ENCODE results near the gene GPA33. TPM values are rescaled to one million over a fixed set of nuclear protein-coding genes. Genes with fewer than 3 reads are reported as not detected.

The GPA33 gene
- total RNA-seq, 4 donors from 2014 or later, result not detected

GRCh38 chr1:167118188-167118587 is 28.0 kb upstream of the GPA33 start:
- WGBS, 2 donors, result 80 to 85% methylated on average over 5 of the region's 5 CpGs
- no peaks in the 10 kb centered on the region for H3K9me3 ChIP-seq
- intact Hi-C loops (cut with DNase I), result no loop called here
- TF ChIP-seq POLR2A (IDR thresholded peaks at IDR 0.05) (no peak), CTCF (IDR thresholded peaks at IDR 0.05) (no peak)
- no peak for DNase-seq
- H3K4me3 ChIP-seq (replicated peaks in 1 of 3), result no peak overlapping the region
- no peaks in the 10 kb centered on the region for H3K27me3 ChIP-seq
- no peak overlapping the region for H3K27ac ChIP-seq
- H3K4me1 ChIP-seq, result peaks cover 0 to 9% of the 10 kb centered on the region in 2 donors
- no peaks in the 10 kb centered on the region for H3K36me3 ChIP-seq

GRCh38 chr1:167117225-167117624 is 27.0 kb upstream of the GPA33 start:
- H3K4me3 ChIP-seq (replicated peaks in 1 of 3), result no peak overlapping the region
- H3K27me3 ChIP-seq, result no peaks in the 10 kb centered on the region
- 94 to 100% methylated on average over 7 to 9 of the region's 9 CpGs for WGBS, 2 donors
- H3K9me3 ChIP-seq, result no peaks in the 10 kb centered on the region
- no peak for TF ChIP-seq POLR2A (IDR thresholded peaks at IDR 0.05)
- no peak for TF ChIP-seq CTCF (IDR thresholded peaks at IDR 0.05)
- intact Hi-C loops (cut with DNase I), result no loop called here
- no peak for DNase-seq
- H3K27ac ChIP-seq, result no peak overlapping the region
- no peaks in the 10 kb centered on the region for H3K36me3 ChIP-seq
- peaks cover 0 to 9% of the 10 kb centered on the region in 2 donors for H3K4me1 ChIP-seq

GRCh38 chr1:167116174-167116573 is 26.0 kb upstream of the GPA33 start:
- TF ChIP-seq CTCF (IDR thresholded peaks at IDR 0.05) (no peak), POLR2A (IDR thresholded peaks at IDR 0.05) (no peak)
- intact Hi-C loops (cut with DNase I), result no loop called here
- Histone ChIP-seq H3K27ac (no peak overlapping the region), H3K4me1 (peaks cover 0 to 3% of the 10 kb centered on the region in 2 donors), H3K4me3 (replicated peaks in 1 of 3) (no peak overlapping the region), H3K27me3 (no peaks in the 10 kb centered on the region), H3K9me3 (no peaks in the 10 kb centered on the region), H3K36me3 (no peaks in the 10 kb centered on the region)
- DNase-seq, result no peak
- WGBS, 2 donors, result 54 to 58% methylated on average over 1 of the region's 1 CpG

GRCh38 chr1:167115655-167116054 is 25.5 kb upstream of the GPA33 start:
- TF ChIP-seq CTCF (IDR thresholded peaks at IDR 0.05) (no peak), POLR2A (IDR thresholded peaks at IDR 0.05) (no peak)
- H3K27me3 ChIP-seq, result no peaks in the 10 kb centered on the region
- no peaks in the 10 kb centered on the region for H3K36me3 ChIP-seq
- no peaks in the 10 kb centered on the region for H3K9me3 ChIP-seq
- intact Hi-C loops (cut with DNase I), result no loop called here
- WGBS, 2 donors, result 45 to 56% methylated on average over 5 of the region's 5 CpGs
- no peak overlapping the region for H3K27ac ChIP-seq
- H3K4me3 ChIP-seq (replicated peaks in 1 of 3), result no peak overlapping the region
- no peaks in the 10 kb centered on the region for H3K4me1 ChIP-seq
- no peak for DNase-seq

- intact Hi-C loops (cut with DNase I), result no loop called here
- no peaks in the 10 kb centered on the region for H3K27me3 ChIP-seq
- DNase-seq, result no peak
- no peaks in the 10 kb centered on the region for H3K36me3 ChIP-seq
- no peak for TF ChIP-seq POLR2A (IDR thresholded peaks at IDR 0.05)
- no peak for TF ChIP-seq CTCF (IDR thresholded peaks at IDR 0.05)
- no peak overlapping the region for H3K4me3 ChIP-seq (replicated peaks in 1 of 3)
- H3K4me1 ChIP-seq, result no peaks in the 10 kb centered on the region
- H3K27ac ChIP-seq, result no peak overlapping the region
- H3K9me3 ChIP-seq, result no peaks in the 10 kb centered on the region
These were observed 24.5 kb upstream of the GPA33 start for GRCh38 chr1:167114725-167115124.
